ENCODE data around the gene ARHGAP15. TPM values are rescaled to one million over a fixed set of nuclear protein-coding genes. Genes with fewer than 3 reads are reported as not detected.

Gene ARHGAP15
- total and polyA plus RNA-seq, 2 experiments from 2014 or later, result 0.26 TPM; not detected in 1

- H3K36me3 ChIP-seq (ENCODE audit: insufficient read depth), result no peaks in the 10 kb centered on the region
- no peak overlapping the region for H3K27ac ChIP-seq (ENCODE audit: low read depth)
- no peaks in the 10 kb centered on the region for H3F3A ChIP-seq (replicated peaks; ENCODE audit: low read depth)
- Mint-ChIP-seq H3K4me3 (no peak overlapping the region), H3K27ac (no peak overlapping the region), H3K36me3 (ENCODE audit: low read depth) (no peaks in the 10 kb centered on the region), H3K4me1 (peaks cover 22% of the 10 kb centered on the region), H3K9me3 (no peaks in the 10 kb centered on the region), H3K27me3 (ENCODE audit: insufficient read depth, low read depth, poor library complexity) (no peaks in the 10 kb centered on the region)
- TF ChIP-seq ETS1 (IDR thresholded peaks at IDR 0.05), result no peak
- TF ChIP-seq CTCF (conservative IDR thresholded peaks at IDR 0.05; ENCODE audit: low read depth in 2 of 2), result 0 out of 4 replicates have a peak, but pooled peaks have one; percentile 10 to 25
- ATAC-seq (no peak), DNase-seq (ENCODE audit: low spot score) (peak; percentile 28)
- H3K9me2 ChIP-seq (ENCODE audit: insufficient read depth), result no peaks in the 10 kb centered on the region; the same call in 1 of the 2 replicates
- H2AFZ ChIP-seq, result no peak overlapping the region
- H4K20me1 ChIP-seq (replicated peaks; ENCODE audit: insufficient read depth), result no peaks in the 10 kb centered on the region
- H3K4me3 ChIP-seq, result no peak overlapping the region
- no peaks in the 10 kb centered on the region for H3K79me2 ChIP-seq (replicated peaks; ENCODE audit: insufficient read depth)
- H3K4me1 ChIP-seq (ENCODE audit: insufficient read depth), result peaks cover 7% of the 10 kb centered on the region
- H3K4me2 ChIP-seq, result no peak overlapping the region
- no peaks in the 10 kb centered on the region for H3K27me3 ChIP-seq (ENCODE audit: insufficient read depth)
Observed at GRCh38 chr2:143574069-143574468, 444.9 kb downstream of the ARHGAP15 start.

GRCh38 chr2:143575340-143575739 lies 446.1 kb downstream of the ARHGAP15 start:
- ATAC-seq (peak; percentile 89), DNase-seq (ENCODE audit: low spot score) (peak; percentile 61)
- peaks cover 7% of the 10 kb centered on the region for H3K4me1 ChIP-seq (ENCODE audit: insufficient read depth)
- H4K20me1 ChIP-seq (replicated peaks; ENCODE audit: insufficient read depth), result no peaks in the 10 kb centered on the region
- H3K27me3 ChIP-seq (ENCODE audit: insufficient read depth), result no peaks in the 10 kb centered on the region
- Mint-ChIP-seq H3K4me1 (peaks cover 22% of the 10 kb centered on the region), H3K9me3 (no peaks in the 10 kb centered on the region), H3K27ac (no peak overlapping the region), H3K36me3 (ENCODE audit: low read depth) (no peaks in the 10 kb centered on the region), H3K27me3 (ENCODE audit: insufficient read depth, low read depth, poor library complexity) (no peaks in the 10 kb centered on the region), H3K4me3 (no peak overlapping the region)
- no peaks in the 10 kb centered on the region for H3K36me3 ChIP-seq (ENCODE audit: insufficient read depth)
- H3F3A ChIP-seq (replicated peaks; ENCODE audit: low read depth), result no peaks in the 10 kb centered on the region
- H3K4me3 ChIP-seq, result no peak overlapping the region
- no peaks in the 10 kb centered on the region; the same call in 1 of the 2 replicates for H3K9me2 ChIP-seq (ENCODE audit: insufficient read depth)
- H3K4me2 ChIP-seq, result no peak overlapping the region
- no peak for TF ChIP-seq ZNF331 (CRISPR knock-in tag; IDR thresholded peaks at IDR 0.05; ENCODE audit: low read depth)
- no peak for TF ChIP-seq ZNF462 (CRISPR knock-in tag; IDR thresholded peaks at IDR 0.05)
- TF ChIP-seq POLR2AphosphoS5 (IDR thresholded peaks at IDR 0.05; ENCODE audit: low read depth), result no peak
- TF ChIP-seq CTCF (conservative IDR thresholded peaks at IDR 0.05; ENCODE audit: low read depth in 2 of 2), result peak; percentile 66 to 69
- TF ChIP-seq ETS1 (IDR thresholded peaks at IDR 0.05), result no peak
- TF ChIP-seq EZH2phosphoT487 (IDR thresholded peaks at IDR 0.05; ENCODE audit: unreplicated experiment), result no peak
- TF ChIP-seq CREB1 (CRISPR knock-in tag; IDR thresholded peaks at IDR 0.05; ENCODE audit: low read depth), result no peak
- H3K27ac ChIP-seq (ENCODE audit: low read depth), result no peak overlapping the region
- H2AFZ ChIP-seq, result no peak overlapping the region
- no peaks in the 10 kb centered on the region for H3K79me2 ChIP-seq (replicated peaks; ENCODE audit: insufficient read depth)

Measured in GM23338 (cell line).